Suprapubic skin (tissue), 4 donors: ENCODE data around the gene MRPL40. TPM values are rescaled to one million over a fixed set of nuclear protein-coding genes. Genes with fewer than 3 reads are reported as not detected.

Experiments
- DNase-seq, 2 donors: peaks; one replicate each; pipeline ENCODE4 v3.0.0-alpha.2; 2019; ENCODE audit warnings: low spot score in 2 of 2
- H3K27ac ChIP-seq: fragments of 200-600 bp; sonication (generic); one replicate; pipeline ENCODE4 v1.5.1; 2019
- H3K27me3 ChIP-seq: fragments of 200-600 bp; sonication (generic); one replicate; pipeline ENCODE4 v1.5.1; 2019
- H3K36me3 ChIP-seq: fragments of 200-600 bp; sonication (generic); one replicate; pipeline ENCODE4 v1.5.1; 2019
- H3K4me1 ChIP-seq: fragments of 200-600 bp; sonication (generic); one replicate; pipeline ENCODE4 v1.5.1; 2019
- H3K4me3 ChIP-seq: fragments of 200-600 bp; sonication (generic); one replicate; pipeline ENCODE4 v1.5.1; 2019; ENCODE audit warnings: mild to moderate bottlenecking
- H3K9me3 ChIP-seq: fragments of 200-600 bp; sonication (generic); one replicate; pipeline ENCODE4 v1.5.1; 2019
- EP300 ChIP-seq: sonication (generic); formaldehyde crosslinking; IDR thresholded peaks from one replicate; pipeline ENCODE4 v1.6.1; 2017; ENCODE audit warnings: antibody characterized with exemption
- POLR2A ChIP-seq, 2 donors: fragments of 450-650 bp; IDR thresholded peaks; one replicate each; pipeline ENCODE4 v1.6.1; 2017; ENCODE audit warnings: antibody characterized with exemption in 2 of 2, mild to moderate bottlenecking in 2 of 2, moderate library complexity in 2 of 2
- POLR2AphosphoS5 ChIP-seq, 3 donors: sonication (generic); formaldehyde crosslinking; IDR thresholded peaks; one replicate each; pipeline ENCODE4 v1.6.1; 2017; ENCODE audit warnings: antibody characterized with exemption in 3 of 3
- WGBS: methylation state at CpG from one replicate; pipeline ENCODE4 v1.1.5; 2018; 5-methylcytosine and 5-hydroxymethylcytosine counted together
- total RNA-seq, 4 donors: library from RNA; depleted of rRNA; stranded (reverse); fragments of >200 nt; gene quantifications; one replicate each; pipeline ENCODE4 v1.1.0, GENCODE V29; 2016
- TF ChIP-seq, protein P1 (sequence below), 2 donors: fragments of 200-600 bp in 1 of 2; fragments of 450-650 bp in 1 of 2; sonication (generic) in 1 of 2; IDR thresholded peaks; one replicate each; pipeline ENCODE4 v1.5.1; 2016 to 2019; ENCODE audit warnings: antibody characterized with exemption in 2 of 2, mild to moderate bottlenecking in 1 of 2, moderate library complexity in 1 of 2

The MRPL40 gene
- total RNA-seq, 4 donors from 2014 or later: 19.1 to 33.9 (median 22.7) TPM

DNA sequence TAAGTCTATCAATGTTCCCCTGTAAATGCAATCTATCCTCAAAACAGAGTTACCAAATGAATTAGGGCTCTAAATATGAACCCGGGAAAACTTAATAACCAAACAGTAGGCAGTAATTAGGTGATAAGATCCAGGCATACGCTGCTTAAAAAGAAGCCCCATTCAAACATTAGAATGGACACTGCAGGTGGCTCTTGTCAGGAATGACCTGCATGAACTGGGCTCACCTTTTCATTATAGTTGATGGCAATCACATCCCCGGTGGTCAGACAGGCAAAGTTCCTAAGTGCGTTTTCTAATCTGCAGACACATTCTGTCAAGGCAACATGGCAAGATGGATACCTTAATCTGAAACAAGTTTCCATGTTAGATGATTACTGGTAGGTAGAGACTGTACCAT lies 32.6 kb downstream of the MRPL40 start:
- Histone ChIP-seq H3K27me3 (no peaks in the 10 kb centered on the region), H3K27ac (no peak overlapping the region), H3K9me3 (no peaks in the 10 kb centered on the region), H3K4me3 (no peak overlapping the region), H3K36me3 (peaks cover 80% of the 10 kb centered on the region), H3K4me1 (peaks cover 3% of the 10 kb centered on the region)
- 90% methylated on average over 4 of the region's 4 CpGs for WGBS
- no peak for TF ChIP-seq POLR2AphosphoS5 (IDR thresholded peaks at IDR 0.05)
- no peak for TF ChIP-seq POLR2A (IDR thresholded peaks at IDR 0.05)
- no peak for TF ChIP-seq EP300
- TF ChIP-seq, protein P1, sequence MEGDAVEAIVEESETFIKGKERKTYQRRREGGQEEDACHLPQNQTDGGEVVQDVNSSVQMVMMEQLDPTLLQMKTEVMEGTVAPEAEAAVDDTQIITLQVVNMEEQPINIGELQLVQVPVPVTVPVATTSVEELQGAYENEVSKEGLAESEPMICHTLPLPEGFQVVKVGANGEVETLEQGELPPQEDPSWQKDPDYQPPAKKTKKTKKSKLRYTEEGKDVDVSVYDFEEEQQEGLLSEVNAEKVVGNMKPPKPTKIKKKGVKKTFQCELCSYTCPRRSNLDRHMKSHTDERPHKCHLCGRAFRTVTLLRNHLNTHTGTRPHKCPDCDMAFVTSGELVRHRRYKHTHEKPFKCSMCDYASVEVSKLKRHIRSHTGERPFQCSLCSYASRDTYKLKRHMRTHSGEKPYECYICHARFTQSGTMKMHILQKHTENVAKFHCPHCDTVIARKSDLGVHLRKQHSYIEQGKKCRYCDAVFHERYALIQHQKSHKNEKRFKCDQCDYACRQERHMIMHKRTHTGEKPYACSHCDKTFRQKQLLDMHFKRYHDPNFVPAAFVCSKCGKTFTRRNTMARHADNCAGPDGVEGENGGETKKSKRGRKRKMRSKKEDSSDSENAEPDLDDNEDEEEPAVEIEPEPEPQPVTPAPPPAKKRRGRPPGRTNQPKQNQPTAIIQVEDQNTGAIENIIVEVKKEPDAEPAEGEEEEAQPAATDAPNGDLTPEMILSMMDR (IDR thresholded peaks at IDR 0.05): no peak
- no peak for DNase-seq

DNA sequence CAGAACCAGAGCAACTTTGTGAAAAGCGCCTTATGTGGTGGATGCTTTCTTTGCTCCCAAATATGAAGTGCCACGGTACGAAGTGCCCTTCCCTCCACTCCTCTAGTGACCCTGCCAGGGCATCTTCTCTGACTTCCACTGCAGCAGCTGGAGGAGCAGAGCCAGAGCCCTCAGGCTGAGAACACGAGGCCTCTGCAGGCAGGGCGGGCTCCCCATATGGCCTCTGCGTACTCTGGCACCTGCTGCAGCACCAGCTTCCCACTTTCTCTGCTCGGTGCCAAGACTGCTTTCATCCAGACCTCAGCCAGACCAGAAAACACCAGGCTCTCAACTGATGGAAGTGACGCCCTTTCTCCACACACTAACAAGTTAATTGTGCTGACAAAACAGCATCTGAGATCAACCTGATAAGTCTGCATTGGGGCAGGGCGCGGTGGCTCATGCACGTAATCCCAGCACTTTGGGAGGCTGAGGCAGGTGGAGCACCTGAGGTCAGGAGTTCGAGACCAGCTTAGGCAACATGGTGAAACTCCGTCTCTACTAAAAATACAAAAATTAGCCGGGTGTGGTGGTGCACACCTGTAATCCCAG lies 33.9 kb downstream of the MRPL40 start:
- no peaks in the 10 kb centered on the region for H3K27me3 ChIP-seq
- WGBS: 74% methylated on average over 13 of the region's 14 CpGs
- no peaks in the 10 kb centered on the region for H3K9me3 ChIP-seq
- DNase-seq: peak in 1 of 2 donors; percentile 45
- H3K36me3 ChIP-seq: peaks cover 87% of the 10 kb centered on the region
- H3K4me3 ChIP-seq: no peak overlapping the region
- TF ChIP-seq, protein P1 (IDR thresholded peaks at IDR 0.05): no peak
- no peak for TF ChIP-seq POLR2A (IDR thresholded peaks at IDR 0.05)
- no peak overlapping the region for H3K27ac ChIP-seq
- H3K4me1 ChIP-seq: peaks cover 3% of the 10 kb centered on the region

DNA sequence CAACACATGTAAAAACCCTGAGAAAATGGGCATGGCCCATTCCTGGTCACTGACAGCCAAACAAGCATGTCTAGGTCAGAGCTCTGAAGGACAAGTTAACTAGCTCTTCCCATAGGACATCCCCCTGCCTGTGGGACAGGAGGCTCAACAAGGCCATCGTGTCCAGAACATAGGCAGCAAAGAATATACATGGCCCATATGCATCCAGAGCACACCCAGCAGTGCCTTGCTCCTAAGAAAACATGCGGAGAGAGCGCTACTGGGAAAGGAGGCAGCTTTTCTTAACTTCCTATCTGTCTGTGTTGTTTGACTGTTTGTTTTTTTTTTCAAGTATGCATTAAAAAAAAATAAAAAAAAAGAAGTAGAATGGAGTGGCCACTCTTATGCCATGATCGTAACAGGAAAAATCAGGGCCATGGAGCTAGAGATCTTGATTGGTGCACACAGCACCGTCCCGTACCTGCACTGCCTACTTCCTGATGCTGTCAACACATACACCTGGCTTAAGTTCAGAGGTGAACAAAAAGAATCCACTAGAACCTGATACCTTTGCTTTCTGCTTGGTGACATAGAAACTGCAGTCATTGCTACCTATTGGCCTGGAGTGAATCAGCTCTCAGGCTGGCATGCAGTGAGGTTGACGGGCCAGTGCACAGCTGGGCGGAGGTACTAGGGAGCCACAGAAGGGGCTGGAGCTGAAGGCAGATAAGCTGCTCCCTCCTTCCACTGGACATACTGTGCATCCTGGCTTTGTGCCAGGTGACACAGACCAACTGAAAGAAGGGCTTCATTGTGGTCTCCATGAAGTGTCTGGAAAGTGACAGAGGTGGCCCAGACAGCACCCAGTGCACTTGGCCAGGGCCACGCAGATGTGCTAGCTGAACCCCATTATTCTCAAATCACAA lies 34.8 kb downstream of the MRPL40 start:
- no peak overlapping the region for H3K27ac ChIP-seq
- TF ChIP-seq POLR2A (IDR thresholded peaks at IDR 0.05) (no peak), EP300 (no peak), POLR2AphosphoS5 (IDR thresholded peaks at IDR 0.05) (no peak)
- TF ChIP-seq, protein P1 (IDR thresholded peaks at IDR 0.05): no peak
- WGBS: 91% methylated on average over 9 of the region's 9 CpGs
- no peaks in the 10 kb centered on the region for H3K9me3 ChIP-seq
- H3K36me3 ChIP-seq: peaks cover 90% of the 10 kb centered on the region
- H3K4me3 ChIP-seq: no peak overlapping the region
- H3K4me1 ChIP-seq: peaks cover 3% of the 10 kb centered on the region
- DNase-seq: no peak
- no peaks in the 10 kb centered on the region for H3K27me3 ChIP-seq

DNA sequence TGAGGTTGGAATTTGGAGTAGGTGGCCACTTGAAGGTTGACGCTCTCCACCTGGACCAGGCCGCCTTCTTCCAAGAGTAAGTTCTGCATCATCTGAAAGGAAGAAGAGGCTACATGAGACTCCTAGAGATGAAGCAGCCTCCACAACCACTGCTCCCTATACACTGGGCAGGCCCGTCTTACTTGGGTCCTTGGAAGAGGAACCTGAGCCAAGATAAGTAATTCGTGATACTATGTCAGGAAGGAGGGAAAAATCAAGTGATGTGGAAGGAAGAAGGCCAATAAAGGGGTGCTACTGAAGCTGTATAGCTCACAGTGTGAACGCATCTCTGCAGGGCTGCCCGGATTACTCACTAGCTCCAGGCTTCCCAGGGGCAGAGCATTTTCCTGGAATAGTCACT lies 35.6 kb downstream of the MRPL40 start:
- Histone ChIP-seq H3K27me3 (no peaks in the 10 kb centered on the region), H3K4me3 (no peak overlapping the region), H3K4me1 (peaks cover 3% of the 10 kb centered on the region), H3K27ac (no peak overlapping the region), H3K9me3 (no peaks in the 10 kb centered on the region), H3K36me3 (peaks cover 92% of the 10 kb centered on the region)
- TF ChIP-seq POLR2A (IDR thresholded peaks at IDR 0.05) (no peak), EP300 (no peak), POLR2AphosphoS5 (IDR thresholded peaks at IDR 0.05) (no peak)
- TF ChIP-seq, protein P1 (IDR thresholded peaks at IDR 0.05): no peak
- DNase-seq: no peak
- WGBS: 96% methylated on average over 6 of the region's 6 CpGs

DNA sequence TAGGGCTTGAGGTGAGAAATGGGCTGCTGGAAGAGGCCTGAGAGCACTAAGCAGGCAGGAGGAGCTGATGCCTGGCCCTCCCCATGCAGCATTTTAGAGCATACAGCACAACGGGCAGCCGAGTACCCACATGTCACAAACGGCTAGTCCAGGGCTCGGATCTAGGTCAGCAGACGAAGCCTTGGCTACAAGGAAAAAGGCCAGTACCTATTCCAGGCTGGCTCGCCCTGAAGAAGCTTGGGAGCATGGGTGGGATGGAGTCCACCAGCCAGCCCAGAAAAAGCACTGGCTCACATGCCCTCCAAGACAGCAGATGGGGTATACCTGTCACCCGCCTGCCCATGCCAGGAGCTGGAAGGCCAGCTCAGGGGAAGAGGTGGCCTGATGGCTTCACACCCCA lies 37.1 kb downstream of the MRPL40 start:
- peaks cover 97% of the 10 kb centered on the region for H3K36me3 ChIP-seq
- H3K27me3 ChIP-seq: no peaks in the 10 kb centered on the region
- no peaks in the 10 kb centered on the region for H3K9me3 ChIP-seq
- WGBS: 92% methylated on average over 7 of the region's 7 CpGs
- H3K27ac ChIP-seq: no peak overlapping the region
- TF ChIP-seq POLR2AphosphoS5 (IDR thresholded peaks at IDR 0.05): no peak
- TF ChIP-seq POLR2A (IDR thresholded peaks at IDR 0.05): no peak
- TF ChIP-seq EP300: no peak
- TF ChIP-seq, protein P1 (IDR thresholded peaks at IDR 0.05): no peak
- no peak for DNase-seq
- peaks cover 7% of the 10 kb centered on the region for H3K4me1 ChIP-seq
- no peak overlapping the region for H3K4me3 ChIP-seq
